NCI-H1417 (cell line): ENCODE measurements around the gene OR10H5.
"Not testable (repeated sequence)": the region's sequence is repeated elsewhere in the genome, so short reads cannot be mapped to it uniquely, and the experiment has no call there.

ENCODE experiments used
- DNase-seq, 3 experiments: peaks; one replicate each; lab custom pipeline; 2025; lab: John Stamatoyannopoulos, UW

Gene OR10H5

GRCh38 chr19:15812060-15812722 is 24.7 kb downstream of the OR10H5 start:
- no peak for DNase-seq

- no peak for DNase-seq
Measured at GRCh38 chr19:15813916-15814315, 26.5 kb downstream of the OR10H5 start.

- DNase-seq = no peak
Measured at GRCh38 chr19:15815306-15815705, 27.8 kb downstream of the OR10H5 start, which contains the start of gene OR10H1. Gene OR10H1 (minus strand): TSS chr19:15815664. CDS start chr19:15808037, 7,627 bp downstream.

DNA sequence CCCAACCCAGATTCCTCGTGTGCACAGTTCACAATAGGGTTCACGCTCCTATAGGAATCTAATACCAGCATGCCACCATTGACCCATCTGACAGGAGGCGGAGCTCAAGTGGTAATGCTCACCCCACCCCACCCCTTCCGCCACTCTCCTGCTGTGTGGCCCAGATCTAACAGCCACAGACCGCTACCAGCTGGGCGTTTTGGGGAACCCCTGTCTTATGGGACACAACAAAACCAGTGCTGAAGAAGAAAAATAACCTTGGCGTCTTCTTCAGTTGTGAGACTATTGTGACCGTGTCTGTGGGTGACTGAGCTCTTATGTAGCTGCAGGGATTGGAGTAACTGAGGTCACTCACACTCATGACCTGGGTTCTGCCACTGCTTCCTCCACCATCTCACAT is 33.2 kb downstream of the OR10H5 start:
- DNase-seq = no peak

- DNase-seq = no peak
Measured at GRCh38 chr19:15825753-15826152, 38.3 kb downstream of the OR10H5 start.

- DNase-seq = no peak
Measured at GRCh38 chr19:15828121-15828610, 40.7 kb downstream of the OR10H5 start.

DNA sequence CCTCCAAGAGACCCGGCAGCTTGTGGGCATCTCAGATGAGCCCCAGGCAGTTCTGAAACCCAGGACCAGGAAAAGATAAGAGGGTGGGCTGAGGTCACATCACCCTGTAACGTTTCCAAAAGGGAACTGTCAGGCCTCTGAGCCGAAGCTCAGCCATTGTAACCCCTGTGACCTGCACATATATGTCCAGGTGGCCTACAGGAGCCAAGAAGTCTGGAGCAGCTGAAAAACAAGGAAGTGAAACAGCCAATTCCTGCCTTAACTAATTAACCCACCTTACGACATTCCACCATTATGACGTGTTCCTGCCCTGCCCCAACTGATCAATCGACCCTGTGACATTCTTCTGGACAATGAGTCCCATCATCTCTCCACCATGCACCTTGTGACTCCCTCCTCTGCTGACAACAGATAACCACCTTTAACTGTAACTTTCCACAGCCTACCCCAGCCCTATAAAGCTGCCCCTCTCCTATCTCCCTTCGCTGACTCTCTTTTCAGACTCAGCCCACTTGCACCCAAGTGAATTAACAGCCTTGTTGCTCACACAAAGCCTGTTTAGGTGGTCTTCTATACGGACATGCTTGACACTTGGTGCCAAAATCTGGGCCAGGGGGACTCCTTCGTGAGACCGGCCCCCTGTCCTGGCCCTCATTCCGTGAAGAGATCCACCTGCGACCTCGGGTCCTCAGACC is 41.3 kb downstream of the OR10H5 start:
- DNase-seq = not testable (repeated sequence)

- DNase-seq = no peak
Measured at GRCh38 chr19:15829306-15829698, 41.8 kb downstream of the OR10H5 start.

- DNase-seq = no peak
Measured at GRCh38 chr19:15829786-15830185, 42.3 kb downstream of the OR10H5 start.

DNA sequence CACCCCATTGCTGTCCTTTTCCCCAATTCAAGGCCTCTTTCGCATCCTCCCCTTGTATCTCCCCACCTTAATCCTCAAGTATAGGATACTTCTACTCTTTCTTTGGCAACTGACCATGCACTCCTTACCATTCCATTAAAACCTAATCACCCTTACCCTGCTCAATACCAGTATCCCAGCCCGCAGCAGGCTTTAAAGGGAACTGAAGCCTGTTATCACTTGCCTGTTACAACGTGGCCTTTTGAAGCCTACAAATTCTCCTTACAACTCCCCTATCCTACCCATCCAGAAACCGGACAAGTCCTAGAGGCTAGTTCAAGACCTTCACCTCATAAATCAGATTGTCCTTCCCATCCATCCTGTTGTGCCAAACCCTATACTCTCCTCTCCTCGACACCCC is 44.2 kb downstream of the OR10H5 start:
- no peak for DNase-seq

DNA sequence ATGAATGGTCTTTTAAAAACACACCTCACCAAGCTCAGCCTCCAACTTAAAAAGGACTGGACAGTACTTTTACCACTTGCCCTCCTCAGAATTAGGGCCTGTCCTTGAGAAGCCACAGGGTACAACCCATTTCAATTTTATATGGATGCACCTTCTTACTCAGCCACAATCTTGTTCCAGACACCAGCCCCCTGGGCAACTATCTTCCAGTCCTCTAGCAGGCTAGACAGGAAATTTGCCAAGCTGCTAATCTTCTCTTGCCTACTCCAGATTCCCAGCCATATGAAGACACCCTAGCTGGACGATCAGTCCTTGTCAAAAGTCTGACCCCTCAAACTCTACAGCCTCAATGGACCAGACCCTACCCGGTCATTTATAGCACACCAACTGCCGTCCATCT is 46.8 kb downstream of the OR10H5 start:
- DNase-seq = not testable (repeated sequence)

- DNase-seq = not testable (repeated sequence)
Measured at GRCh38 chr19:15835565-15836329, 48.3 kb downstream of the OR10H5 start.

GRCh38 chr19:15836330-15837220 is 49.1 kb downstream of the OR10H5 start:
- DNase-seq = peak in 2 of 3 experiments; percentile 17 to 36

DNA sequence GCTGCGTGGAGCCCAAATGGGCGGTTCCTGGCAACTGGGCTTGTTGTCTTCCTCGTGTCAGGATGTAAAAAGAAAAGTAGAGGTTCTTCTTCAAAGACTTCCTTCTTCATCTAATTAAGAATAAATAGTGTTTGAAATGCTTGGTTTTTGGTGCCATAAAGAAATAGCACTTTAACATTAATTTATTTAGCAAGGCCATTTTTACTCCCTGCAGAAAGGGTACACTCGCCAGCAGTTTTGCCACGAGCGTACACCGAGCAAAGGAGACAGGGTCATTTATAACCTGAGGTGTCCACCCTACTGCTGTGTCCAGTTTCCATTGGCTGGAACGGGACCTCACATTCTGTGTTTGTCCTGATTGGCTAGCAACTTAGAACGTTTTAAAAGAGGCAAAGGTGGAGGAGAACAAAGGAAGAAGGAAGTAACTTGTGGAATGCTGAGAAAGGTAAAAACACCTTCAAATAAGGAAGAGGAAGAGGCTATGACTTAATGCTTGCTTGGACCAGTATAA is 49.8 kb downstream of the OR10H5 start:
- DNase-seq = no peak

GRCh38 chr19:15838351-15838750 is 50.9 kb downstream of the OR10H5 start:
- DNase-seq = no peak

GRCh38 chr19:15839888-15840287 is 52.4 kb downstream of the OR10H5 start:
- DNase-seq = not testable (repeated sequence)

- no peak for DNase-seq
Measured at GRCh38 chr19:15840833-15841232, 53.4 kb downstream of the OR10H5 start.

DNA sequence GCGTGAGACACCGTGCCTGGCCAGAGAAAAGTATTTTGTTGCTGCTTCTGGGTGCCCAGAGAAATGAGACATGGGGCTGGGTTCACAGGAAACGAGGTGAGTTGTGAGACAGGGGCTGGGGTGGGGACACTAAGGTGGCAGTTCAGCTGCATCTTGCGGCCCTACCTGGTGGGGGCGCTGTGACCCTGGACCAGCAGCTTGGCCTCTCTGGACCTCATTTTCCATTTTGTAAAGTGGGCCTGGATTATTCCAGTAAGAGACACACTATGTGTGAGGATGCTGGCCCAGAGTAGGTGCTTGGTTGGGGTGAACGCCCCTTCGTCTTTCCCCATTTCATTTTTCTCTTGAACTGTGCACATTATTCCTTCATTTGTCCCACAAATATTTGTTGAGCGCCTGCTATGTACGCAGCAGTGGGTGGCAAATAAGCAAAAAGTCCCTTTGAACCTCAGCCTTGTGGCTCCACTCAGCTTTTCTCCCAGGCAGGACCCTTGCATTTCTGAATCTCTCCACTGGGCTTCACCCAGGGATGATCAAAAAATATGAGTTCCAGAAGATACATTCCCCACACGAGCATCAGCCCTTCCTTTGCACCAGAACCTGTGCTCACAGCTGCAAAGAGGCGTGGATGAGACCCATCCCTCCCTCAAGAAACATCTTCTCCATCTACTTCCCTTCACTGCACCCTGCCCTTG is 54.6 kb downstream of the OR10H5 start:
- DNase-seq = no peak

- DNase-seq = no peak
Measured at GRCh38 chr19:15843203-15843893, 55.9 kb downstream of the OR10H5 start.

- not testable (repeated sequence) for DNase-seq
Measured at GRCh38 chr19:15843894-15844222, 56.4 kb downstream of the OR10H5 start.
